ENCODE results near the gene FAM131B.

Gene FAM131B

GRCh38 chr7:143356414-143357050 lies 6.0 kb downstream of the FAM131B start:
- H3K27me3 ChIP-seq (ENCODE audit: insufficient read depth, low read depth, severe bottlenecking) = peaks cover 4% of the 10 kb centered on the region

GRCh38 chr7:143355450-143356385 lies 6.8 kb downstream of the FAM131B start:
- H3K4me3 ChIP-seq (ENCODE audit: low read depth, low read length) = no peak overlapping the region
- H3K36me3 ChIP-seq = no peaks in the 10 kb centered on the region
- peak; percentile 35; the same call in 1 of the 2 replicates for TF ChIP-seq CTCF (IDR thresholded peaks at IDR 0.05; ENCODE audit: low read depth, low read length)
- no peaks in the 10 kb centered on the region for H3K9me3 ChIP-seq (ENCODE audit: severe bottlenecking)
- DNase-seq = no peak
- H3K27ac ChIP-seq = no peak overlapping the region
- H3K27me3 ChIP-seq (ENCODE audit: insufficient read depth, low read depth, severe bottlenecking) = peaks cover under 1% of the 10 kb centered on the region

More at GRCh38 chr7:143356414-143357050, 6.0 kb downstream of the FAM131B start:
- DNase-seq = no peak
- H3K36me3 ChIP-seq = no peaks in the 10 kb centered on the region
- no peak overlapping the region for H3K4me3 ChIP-seq (ENCODE audit: low read depth, low read length)
- no peak for TF ChIP-seq CTCF (IDR thresholded peaks at IDR 0.05; ENCODE audit: low read depth, low read length)
- H3K27ac ChIP-seq = no peak overlapping the region
- no peaks in the 10 kb centered on the region for H3K9me3 ChIP-seq (ENCODE audit: severe bottlenecking)

- H3K27me3 ChIP-seq (ENCODE audit: insufficient read depth, low read depth, severe bottlenecking) = no peaks in the 10 kb centered on the region
- DNase-seq = no peak
- H3K36me3 ChIP-seq = no peaks in the 10 kb centered on the region
- no peak overlapping the region for H3K4me3 ChIP-seq (ENCODE audit: low read depth, low read length)
- no peak overlapping the region for H3K27ac ChIP-seq
- no peak for TF ChIP-seq CTCF (IDR thresholded peaks at IDR 0.05; ENCODE audit: low read depth, low read length)
- no peaks in the 10 kb centered on the region for H3K9me3 ChIP-seq (ENCODE audit: severe bottlenecking)
These were observed 7.5 kb downstream of the FAM131B start for GRCh38 chr7:143354965-143355364.

- no peaks in the 10 kb centered on the region for H3K9me3 ChIP-seq (ENCODE audit: severe bottlenecking)
- no peak overlapping the region for H3K4me3 ChIP-seq (ENCODE audit: low read depth, low read length)
- no peak for TF ChIP-seq CTCF (IDR thresholded peaks at IDR 0.05; ENCODE audit: low read depth, low read length)
- no peak overlapping the region for H3K27ac ChIP-seq
- DNase-seq = no peak
- no peaks in the 10 kb centered on the region for H3K36me3 ChIP-seq
- no peaks in the 10 kb centered on the region for H3K27me3 ChIP-seq (ENCODE audit: insufficient read depth, low read depth, severe bottlenecking)
These were observed 8.1 kb downstream of the FAM131B start for GRCh38 chr7:143354376-143354775.

GRCh38 chr7:143352531-143353002 lies 9.9 kb downstream of the FAM131B start:
- Histone ChIP-seq H3K27me3 (ENCODE audit: insufficient read depth, low read depth, severe bottlenecking) (no peaks in the 10 kb centered on the region), H3K9me3 (ENCODE audit: severe bottlenecking) (no peaks in the 10 kb centered on the region), H3K36me3 (no peaks in the 10 kb centered on the region), H3K27ac (no peak overlapping the region), H3K4me3 (ENCODE audit: low read depth, low read length) (no peak overlapping the region)
- TF ChIP-seq CTCF (IDR thresholded peaks at IDR 0.05; ENCODE audit: low read depth, low read length) = no peak
- no peak for DNase-seq

All from WERI-Rb-1 (cell line).